ENCODE measurements around the gene GALNT2.

- TF ChIP-seq CTCF (IDR thresholded peaks at IDR 0.05 in 8 of 11, conservative IDR thresholded peaks at IDR 0.05 in 3 of 11): no peak
- TF ChIP-seq POLR2AphosphoS5 (IDR thresholded peaks at IDR 0.05): no peak
Observed at GRCh38 chr1:230264342-230264741, 197.3 kb downstream of the GALNT2 start.

Measured in spleen (tissue), 7 donors.